Measurements from ENCODE around the gene TTC28.
"Not testable (repeated sequence)": the region's sequence is repeated elsewhere in the genome, so short reads cannot be mapped to it uniquely, and the experiment has no call there.

The TTC28 gene

DNA sequence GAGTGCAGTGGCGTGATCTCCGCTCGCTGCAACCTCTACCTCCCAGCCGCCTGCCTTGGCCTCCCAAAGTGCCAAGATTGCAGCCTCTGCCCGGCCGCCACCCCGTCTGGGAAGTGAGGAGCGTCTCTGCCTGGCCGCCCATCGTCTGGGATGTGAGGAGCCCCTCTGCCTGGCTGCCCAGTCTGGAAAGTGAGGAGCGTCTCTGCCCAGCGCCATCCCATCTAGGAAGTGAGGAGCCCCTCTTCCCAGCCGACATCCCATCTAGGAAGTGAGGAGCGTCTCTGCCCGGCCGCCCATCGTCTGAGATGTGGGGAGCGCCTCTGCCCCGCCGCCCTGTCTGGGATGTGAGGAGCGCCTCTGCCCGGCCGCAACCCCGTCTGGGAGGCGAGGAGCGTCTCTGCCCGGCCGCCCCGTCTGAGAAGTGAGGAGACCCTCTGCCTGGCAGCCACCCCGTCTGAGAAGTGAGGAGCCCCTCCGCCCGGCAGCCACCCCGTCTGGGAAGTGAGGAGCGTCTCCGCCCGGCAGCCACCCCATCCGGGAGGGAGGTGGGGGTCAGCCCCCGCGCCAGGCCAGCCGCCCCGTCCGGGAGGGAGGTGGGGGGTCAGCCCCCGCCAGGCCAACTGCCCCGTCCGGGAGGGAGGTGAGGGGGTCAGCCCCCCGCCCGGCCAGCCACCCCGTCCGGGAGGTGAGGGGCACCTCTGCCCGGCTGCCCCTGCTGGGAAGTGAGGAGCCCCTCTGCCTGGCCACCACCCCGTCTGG lies 126.4 kb downstream of the TTC28 start:
- not testable (repeated sequence) for DNase-seq

DNA sequence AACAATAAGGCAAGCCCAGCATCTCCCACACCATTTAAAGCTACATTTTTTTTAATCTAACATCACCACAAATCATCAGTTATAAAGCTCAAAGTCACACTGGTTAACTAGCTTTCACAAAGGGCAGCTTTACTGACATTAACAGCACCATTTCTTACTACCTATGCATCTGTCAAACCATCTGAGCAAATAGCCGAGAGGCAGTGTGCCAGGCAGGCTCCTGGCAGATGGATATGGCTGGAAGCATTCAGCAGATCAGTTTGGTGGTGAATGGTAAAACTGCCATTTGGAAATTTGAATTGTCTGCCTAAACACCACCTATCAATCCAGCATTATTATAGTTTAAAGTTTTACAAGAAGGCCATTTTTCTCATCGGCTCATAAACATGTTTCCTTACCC lies 131.2 kb downstream of the TTC28 start:
- DNase-seq, result no peak

DNA sequence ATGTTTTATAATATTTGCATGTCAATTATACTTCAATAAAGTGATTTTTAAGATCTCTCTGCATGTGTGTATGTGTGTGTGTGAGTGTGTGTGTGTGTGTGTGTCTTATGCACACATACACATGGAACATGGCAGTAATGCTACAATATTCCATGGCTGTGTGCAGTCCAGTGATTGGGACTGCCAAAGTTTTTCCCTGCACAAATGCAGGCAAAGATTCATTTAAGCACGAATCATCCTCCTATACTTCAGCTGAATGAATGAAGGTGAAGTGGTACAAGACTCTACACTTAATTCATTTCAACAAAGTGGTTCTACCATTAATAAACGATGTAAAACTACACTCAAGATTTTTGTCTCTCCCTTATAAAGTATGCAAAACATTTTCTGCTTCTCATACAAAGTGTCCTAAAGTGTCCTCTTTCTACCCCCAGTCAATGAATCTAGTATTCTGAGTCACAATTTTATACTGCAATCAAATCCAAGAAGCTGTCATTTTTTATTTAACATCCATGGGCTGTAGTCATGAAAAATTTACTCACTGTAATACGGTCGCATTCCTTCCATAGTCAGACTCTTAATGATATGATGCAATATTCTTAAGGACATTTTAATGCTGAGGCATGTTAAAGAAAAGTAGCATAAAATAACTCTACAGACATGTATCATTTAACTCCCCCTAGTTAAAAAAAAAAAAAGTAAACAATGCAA lies 132.4 kb downstream of the TTC28 start:
- DNase-seq, result no peak

DNA sequence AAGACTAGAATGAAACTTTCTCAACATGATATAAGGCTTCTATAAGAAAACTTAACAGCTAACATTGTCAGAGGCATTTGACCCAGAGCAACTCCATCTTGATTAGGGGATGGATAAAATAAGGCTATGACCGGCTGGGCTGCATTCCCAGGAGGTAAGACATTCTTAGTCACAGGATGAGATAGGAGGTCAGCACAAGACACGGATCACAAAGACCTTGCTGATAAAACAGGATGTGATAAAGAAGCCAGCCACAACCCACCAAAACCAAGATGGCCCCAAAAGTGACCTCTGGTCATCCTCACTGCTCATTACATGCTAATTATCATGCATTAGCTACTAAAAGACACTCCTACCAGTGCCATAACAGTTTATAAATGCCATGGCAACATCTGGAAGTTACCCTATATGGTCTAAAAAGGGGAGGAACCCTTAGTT lies 135.2 kb downstream of the TTC28 start:
- no peak for DNase-seq

DNA sequence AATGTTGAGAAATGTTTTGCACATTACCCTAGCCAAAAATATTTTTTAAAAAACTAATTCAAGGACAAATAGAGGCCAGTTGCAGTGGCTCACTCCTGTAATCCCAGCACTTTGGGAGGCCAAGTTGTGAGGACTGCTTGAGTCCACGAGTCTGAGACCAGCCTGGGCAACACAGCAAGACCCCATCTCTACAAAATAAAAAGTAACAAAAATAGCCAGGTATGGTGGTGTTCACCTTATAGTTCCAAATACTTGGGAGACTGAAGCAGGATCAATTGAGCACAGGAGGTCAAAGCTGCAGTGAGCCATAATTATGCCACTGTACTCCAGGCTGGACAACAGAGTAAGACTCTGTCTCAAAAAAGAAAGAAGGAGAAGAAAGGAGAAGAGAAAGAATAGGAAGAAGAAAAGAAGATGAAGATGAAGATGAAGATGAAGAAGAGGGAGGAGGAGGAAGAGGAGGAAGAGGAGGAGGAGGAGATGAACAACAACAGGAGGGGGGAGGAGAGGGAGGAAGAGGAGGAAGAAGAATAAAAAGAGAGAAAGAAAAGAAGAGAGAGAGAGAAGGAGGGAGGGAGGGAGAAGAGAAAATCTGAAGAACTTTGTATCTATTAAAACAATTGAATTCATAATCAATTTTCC lies 136.5 kb downstream of the TTC28 start:
- no peak for DNase-seq

DNA sequence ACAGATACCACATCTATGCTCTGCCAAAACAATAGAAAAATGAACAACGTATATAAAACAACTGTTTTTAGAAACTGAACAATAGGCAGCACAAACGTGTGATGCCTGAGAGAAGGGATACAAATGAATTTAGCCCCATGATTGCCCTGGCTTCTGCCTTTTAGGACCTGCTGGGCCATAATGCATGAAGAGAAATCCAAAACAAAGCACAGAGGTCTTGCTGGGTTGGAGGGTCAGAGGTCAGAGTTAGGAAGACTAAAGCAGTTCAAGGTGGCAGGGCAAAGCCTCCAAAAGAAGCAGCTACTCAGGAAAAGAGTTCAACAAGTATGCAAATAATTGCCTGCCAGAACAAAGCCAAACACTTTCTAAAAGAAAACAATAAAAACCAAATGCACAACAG lies 138.5 kb downstream of the TTC28 start:
- no peak for DNase-seq

DNA sequence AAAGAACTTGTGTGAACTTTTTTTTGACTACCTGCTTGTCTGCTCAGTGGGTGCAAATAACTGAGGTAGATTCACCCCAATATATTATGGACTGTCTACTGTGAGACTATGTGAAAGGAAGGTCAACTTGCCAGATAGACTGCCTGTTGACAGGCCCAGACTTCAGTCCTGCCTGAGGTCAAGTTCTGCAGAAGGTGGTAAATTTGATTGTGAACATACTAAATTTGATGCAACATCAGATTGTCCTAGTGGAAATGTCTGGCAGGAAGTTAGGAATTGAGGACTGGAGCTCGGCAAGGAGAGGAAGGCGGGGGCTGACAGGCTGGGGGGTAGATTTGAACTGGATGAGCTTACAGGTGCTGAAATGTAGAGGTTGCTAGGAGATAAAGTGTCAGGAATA lies 140.7 kb downstream of the TTC28 start:
- DNase-seq, result no peak

DNA sequence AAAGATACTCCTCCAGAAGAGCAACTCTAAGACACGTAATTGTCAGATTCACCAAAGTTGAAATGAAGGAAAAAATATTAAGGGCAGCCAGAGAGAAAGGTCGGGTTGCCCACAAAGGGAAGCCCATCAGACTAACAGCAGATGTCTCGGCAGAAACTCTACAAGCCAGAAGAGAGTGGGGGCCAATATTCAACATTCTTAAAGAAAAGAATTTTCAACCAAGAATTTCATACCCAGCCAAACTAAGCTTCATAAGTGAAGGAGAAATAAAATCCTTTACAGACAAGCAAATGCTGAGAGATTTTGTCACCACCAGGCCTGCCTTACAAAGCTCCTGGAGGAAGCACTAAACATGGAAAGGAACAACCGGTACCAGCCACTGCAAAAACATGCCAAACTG lies 149.1 kb downstream of the TTC28 start:
- not testable (repeated sequence) for DNase-seq

DNA sequence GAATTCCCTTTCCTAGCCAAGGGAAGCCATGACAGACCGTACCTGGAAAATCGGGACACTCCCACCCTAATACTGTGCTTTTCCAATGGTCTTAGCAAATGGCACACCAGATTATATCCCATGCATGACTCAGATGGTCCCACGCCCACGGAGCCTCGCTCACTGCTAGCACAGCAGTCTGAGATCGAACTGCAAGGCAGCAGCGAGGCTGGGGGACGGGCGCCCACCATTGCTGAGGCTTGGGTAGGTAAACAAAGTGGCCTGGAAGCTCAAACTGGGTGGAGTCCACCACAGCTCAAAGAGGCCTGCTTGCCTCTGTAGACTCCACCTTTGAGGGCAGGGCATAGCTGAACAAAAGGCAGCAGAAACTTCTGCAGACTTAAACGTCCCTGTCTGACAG lies 150.5 kb downstream of the TTC28 start:
- not testable (repeated sequence) for DNase-seq

DNA sequence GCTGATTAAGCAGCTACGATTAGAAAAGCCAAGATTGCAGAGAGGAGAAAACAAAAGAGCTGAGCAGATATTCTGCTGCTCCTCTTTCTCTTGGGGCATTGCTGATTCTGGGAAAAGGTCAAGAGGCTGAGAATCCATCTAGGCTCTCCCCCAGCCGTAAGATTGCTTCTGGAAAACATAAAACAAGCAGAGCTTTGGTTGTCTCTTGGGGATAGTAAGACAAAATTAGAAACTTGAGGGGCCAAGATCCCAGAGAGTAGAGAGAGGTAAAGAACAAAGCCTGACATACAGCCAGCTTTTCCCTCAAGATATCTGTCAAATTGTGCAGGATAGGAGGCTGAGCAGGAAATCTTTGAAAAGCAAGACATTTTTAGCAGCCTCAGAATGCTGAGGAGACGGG lies 158.2 kb downstream of the TTC28 start:
- DNase-seq, result no peak

DNA sequence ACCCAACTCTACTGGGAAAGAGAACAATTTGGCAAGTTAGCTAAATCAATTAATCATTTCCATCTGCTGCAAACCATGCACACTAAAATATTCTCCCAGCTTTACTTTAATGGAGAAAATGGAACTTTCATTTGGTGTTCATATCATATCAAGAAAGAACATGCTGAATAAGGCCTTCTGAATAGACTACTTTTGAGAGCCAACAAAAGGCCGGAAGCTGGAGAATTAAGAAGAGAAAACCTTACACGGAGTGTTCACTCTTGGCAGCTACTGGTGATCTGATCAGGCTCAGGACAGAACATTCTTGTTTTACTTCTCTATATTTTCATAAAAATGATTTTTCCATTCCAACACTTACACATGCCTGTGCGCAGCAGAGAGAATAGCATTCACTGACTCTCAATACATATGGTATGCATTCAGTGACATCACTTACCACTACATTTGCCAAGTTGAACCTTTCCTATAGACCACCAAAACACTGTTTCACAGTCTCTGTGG lies 165.3 kb downstream of the TTC28 start:
- DNase-seq, result no peak

DNA sequence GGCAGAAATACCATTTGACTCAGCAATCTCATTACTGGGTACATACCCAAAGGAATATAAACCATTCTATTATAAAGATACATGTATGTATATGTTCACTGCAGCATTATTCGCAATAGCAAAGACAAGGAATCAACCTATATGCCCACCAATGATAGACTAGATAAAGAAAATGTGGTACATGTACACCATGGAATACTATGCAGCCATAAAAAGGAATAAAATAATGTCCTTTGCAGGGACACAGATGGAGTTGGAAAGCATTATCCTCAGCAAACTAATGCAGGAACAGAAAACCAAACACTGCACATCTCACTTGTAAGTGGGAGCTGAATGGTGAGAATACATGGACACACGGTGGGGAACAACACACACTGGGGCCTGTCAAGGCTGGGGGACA lies 167.3 kb downstream of the TTC28 start:
- not testable (repeated sequence) for DNase-seq

DNA sequence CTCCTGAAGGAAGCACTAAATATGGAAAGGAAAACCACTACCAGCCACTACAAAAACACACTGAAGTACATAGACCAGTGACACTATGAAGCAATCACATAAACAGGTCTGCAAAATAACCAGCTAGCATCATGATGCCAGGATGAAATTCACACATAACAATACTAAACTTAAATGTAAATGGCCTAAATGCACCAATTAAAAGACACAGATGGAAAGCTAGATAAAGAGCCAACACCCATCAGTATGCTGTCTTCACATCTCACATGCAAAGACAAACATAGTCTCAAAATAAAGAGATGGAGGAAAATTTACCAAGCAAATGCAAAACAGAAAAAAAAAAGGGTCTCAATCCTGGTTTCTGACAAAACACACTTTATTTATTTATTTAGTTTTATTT lies 171.7 kb downstream of the TTC28 start:
- no peak for DNase-seq

DNA sequence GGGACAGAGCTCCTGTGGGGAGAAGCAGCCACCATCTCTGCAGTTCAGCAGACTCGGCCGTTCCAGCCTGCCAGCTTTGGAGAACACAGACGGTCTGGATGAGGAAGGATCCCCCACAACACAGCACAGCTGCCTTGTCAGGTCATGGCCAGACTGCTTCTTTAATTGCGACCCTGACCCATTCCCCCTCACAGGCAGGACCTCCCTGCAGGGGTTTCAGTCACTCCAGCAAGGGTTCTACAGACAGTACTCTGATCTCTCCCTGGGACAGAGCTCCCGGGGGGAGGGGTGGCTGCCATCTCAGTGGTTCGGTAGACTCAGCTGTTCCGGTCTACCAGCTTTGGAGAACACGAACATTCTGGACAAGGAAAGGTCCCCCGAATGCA lies 173.5 kb downstream of the TTC28 start:
- DNase-seq, result no peak

DNA sequence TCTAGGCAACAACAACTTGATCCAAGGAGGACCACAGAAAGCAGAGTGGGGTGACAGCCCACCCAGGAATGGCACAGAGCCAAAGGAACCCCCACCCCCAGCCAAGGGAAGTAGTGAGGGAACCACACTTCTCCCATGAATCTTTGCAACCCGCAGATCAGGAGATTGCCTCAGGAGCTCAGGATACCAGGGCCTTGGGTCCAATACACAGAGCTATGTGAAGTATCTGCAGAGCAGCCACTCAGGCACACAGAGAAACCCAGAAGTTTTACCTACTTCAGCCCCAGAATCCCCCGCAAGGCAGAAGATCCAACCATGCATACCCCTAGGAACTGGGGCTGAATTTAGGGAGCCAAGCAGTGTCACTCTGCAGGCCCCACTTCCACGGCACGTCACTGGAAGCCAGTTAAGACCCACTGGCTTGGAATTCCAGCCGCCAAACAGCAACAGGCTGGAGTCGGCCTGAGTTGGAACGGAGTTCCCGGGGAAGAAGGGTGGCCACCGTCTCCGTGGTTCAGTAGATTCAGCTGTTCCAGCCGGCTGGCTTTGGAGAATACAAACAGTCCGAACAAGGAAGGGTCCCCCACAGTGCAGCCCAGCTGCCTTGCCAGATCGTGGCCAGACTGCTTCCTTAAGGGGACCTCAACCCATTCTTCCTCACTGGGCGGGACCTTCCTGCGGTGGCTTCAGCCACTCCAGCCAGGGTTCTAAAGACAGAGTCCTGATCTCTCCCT lies 174.1 kb downstream of the TTC28 start:
- no peak for DNase-seq

DNA sequence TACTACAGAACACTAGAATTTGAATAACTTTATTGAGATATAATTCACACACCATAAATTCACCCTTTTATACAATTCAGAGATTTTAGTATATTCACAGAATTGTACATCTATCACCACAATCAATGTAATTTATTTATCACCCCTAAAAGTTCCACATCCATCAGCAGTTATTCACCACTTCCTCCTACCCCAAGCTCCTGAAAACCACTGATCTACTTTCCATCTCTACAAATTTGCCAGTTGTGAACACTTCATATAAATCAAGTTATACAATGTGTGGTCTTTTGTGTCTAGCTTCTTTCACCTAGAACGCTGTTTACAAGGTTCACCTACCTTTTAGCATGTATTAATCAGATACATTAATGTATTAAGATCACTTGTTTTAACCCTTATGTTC lies 179.6 kb downstream of the TTC28 start:
- no peak for DNase-seq

DNA sequence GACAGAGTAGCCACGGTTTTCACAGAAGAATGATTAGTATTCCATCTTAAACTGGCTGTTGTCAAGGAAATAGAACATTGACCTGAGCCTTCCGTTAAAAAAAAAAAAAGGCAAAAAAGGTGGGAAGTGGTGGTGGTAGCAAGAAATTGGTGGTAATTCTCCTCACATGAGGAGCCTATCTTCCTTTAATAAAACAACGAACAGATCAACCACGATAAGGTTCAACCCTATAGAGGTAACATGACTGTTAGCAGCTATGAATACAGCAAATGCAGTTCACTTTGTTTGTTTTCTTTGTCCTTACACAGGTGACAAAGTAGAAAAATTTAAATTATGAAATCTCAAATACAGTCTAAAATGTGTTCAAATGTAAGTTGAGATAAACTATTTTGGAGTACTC lies 181.6 kb downstream of the TTC28 start:
- DNase-seq, result no peak

DNA sequence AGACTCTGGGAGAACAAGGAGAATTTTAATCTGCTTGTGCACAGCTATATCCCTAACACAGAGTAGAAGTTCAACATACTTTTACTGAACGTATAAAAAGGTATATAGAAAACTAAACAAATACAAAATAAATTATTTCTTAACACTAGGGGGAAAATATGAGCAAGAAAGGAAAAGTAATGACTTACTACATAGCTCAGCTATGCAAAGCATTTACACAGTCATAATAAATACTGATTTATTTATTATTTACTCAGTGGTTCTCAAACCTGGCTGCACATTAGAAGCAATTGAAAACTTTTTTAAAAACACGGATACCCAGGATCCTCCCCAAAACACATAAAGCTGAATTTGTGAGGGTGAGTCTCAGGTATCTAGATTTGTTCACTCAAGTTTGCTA lies 182.5 kb downstream of the TTC28 start:
- DNase-seq, result no peak

DNA sequence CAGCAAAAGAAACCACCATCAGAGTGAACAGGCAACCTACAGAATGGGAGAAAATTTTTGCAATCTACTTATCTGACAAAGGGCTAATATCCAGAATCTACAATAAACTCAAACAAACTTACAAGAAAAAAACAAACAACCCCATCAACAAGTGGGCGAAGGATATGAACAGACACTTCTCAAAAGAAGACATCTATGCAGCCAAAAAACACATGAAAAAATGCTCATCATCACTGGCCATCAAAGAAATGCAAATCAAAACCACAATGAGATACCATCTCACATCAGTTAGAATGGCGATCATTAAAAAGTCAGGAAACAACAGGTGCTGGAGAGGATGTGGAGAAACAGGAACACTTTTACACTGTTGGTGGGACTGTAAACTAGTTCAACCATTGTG lies 188.4 kb downstream of the TTC28 start:
- not testable (repeated sequence) for DNase-seq

DNA sequence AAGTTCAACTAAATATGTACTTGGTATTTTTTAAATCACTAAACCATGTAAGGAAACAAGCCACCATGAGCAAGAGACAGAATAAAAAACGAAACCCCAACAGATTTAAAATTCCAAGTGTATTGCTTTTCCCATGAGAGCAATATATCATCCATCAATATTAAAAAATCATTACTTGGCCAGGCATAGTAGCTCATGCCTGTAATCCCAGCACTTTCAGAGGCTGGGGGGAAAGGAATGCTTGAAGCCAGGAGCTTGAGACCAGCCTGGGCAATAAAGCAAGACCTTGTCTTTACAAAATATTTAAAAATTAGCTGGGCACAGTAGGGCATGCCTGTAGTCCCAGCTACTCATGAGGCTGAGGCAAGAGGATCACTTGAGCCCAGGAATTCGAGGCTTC lies 190.8 kb downstream of the TTC28 start:
- no peak for DNase-seq

DNA sequence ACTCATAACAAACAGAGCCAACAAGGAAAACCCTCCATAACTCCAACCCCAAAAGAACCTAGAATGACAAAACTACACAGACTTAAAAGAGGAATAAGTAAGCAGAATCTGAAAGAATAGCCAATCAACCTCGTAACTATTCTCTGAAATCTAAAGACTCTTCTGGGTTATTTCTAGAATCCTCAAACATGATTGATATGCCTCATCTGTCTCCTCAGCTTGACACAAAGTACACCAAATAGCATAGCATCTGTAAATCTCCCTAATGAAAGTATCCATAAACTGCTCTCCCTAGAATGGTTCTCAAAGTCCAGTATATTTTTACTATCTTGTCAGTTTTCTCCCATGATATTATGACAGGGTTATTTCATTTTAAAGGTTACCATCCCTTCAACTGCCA lies 195.0 kb downstream of the TTC28 start:
- no peak for DNase-seq

DNA sequence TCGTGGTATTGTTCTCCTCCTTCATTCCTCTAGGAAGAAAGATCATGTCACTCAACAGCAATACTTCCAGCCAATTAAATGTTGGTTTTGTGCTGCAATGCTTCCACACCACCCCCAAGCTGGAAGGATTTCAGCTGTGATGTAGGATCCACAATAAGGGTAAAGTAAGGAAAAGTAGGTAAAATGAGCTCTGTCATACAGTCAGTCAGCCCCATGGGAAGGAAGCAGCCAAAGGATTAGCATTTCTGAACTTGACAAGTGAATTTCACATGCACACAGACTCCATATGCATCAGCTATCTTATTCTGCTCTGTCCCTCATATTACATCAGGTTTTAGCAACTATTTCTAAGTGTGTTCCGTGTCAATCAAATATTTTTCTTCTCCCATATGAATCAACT lies 197.9 kb downstream of the TTC28 start:
- no peak for DNase-seq

DNA sequence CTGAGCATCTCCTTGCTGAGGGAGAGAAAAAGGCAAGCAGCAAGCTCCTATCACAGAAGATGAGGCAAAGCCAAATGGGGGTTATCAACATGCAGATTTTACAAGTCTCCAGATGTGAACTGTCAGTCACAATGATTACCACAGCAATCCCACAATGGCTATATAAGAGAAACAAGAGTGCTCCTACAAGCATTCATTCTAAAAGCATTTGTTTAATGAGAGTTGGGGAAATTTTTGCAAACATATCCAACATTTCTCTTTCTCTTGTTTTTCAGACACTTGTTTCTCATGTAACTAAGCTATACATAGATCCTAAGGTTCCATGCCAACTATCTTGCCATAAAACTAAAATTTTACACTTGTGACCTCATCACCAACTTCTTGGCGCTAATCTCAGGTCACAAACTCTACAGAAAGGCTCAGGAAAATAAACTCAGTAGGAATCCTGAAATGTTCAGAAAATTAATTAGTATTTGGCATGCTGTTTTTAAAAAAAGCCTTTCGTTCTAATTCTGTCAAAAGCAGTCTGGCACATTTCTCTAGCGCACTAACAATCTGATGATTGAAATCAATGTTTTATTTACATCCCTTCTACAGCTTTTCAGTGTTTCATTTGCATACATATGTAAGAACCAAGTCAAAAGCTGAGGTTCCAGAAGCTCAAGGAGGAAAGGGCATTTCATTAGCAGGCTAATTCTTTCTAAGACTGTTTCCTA lies 199.5 kb downstream of the TTC28 start:
- no peak for DNase-seq
